Measurements from ENCODE around the gene BIN1.

GRCh38 chr2:127134833-127135830 lies 28.2 kb upstream of the BIN1 start:
- TF ChIP-seq EZH2phosphoT487 (IDR thresholded peaks at IDR 0.05; ENCODE audit: insufficient read depth, low read depth), result no peak
- no peak for TF ChIP-seq EZH2 (IDR thresholded peaks at IDR 0.05; ENCODE audit: insufficient read depth, poor library complexity, severe bottlenecking)
